HG02759 (cell line): Measurements from ENCODE around the gene MYLK2.
A peak's percentile ranks its signal among the peaks of the same experiment; 100 is the strongest.
"Not testable (repeated sequence)": the region's sequence is repeated elsewhere in the genome, so short reads cannot be mapped to it uniquely, and the experiment has no call there.

Experiments
- ATAC-seq: cut with Tn5 transposase; IDR thresholded peaks from one replicate; pipeline ENCODE4 v1.9.1; 2021; ENCODE audit warnings: mild to moderate bottlenecking, moderate library complexity; ENCODE audit not compliant: unreplicated experiment

The MYLK2 gene

GRCh38 chr20:31815408-31816188 is 3.6 kb upstream of the MYLK2 start:
- ATAC-seq = no peak

GRCh38 chr20:31816221-31816620 is 2.9 kb upstream of the MYLK2 start:
- ATAC-seq = no peak

DNA sequence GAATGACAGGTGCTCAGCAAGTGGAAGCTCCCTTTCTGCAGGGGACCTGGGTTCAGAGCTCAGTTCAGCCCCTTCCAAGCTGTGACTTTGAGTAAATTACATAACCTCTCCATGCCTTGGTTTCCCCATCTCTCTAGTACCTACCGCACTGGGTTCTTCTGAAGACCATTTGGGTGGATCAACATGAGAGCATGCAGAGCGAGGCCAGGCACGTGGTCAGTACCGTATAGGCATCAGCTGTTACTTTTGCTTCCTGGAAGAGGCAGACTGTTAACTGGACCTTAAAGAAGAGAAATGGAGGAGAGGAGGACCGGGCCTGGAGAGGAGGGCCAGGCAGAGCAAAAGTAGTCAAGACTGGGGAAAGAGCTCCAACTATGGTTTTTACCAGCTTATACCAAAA is 1.7 kb upstream of the MYLK2 start:
- ATAC-seq = no peak

GRCh38 chr20:31818376-31818908 is 714 bp upstream of the MYLK2 start:
- no peak for ATAC-seq

- ATAC-seq = no peak
Measured at GRCh38 chr20:31820228-31820627, 1.1 kb downstream of the MYLK2 start.

GRCh38 chr20:31821427-31821826 is 2.3 kb downstream of the MYLK2 start:
- ATAC-seq = no peak

GRCh38 chr20:31822421-31823330 is 3.5 kb downstream of the MYLK2 start:
- ATAC-seq = peak; percentile 76

GRCh38 chr20:31823360-31824124 is 4.4 kb downstream of the MYLK2 start:
- ATAC-seq = no peak

DNA sequence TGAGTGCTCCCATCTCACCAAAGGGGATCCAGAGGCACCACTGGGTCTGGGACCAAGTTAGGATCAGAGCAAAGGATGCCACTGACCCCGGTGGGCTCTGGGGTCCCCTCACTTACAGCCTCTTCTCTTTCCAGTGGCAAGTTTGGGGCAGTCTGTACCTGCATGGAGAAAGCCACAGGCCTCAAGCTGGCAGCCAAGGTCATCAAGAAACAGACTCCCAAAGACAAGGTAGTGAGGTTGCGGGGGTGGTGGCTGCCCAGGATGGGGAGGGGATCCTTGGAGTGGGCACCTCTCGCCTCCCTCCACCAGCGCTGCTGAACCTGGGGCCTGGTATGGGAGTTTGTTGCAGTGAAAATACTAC is 4.9 kb downstream of the MYLK2 start:
- no peak for ATAC-seq

- no peak for ATAC-seq
Measured at GRCh38 chr20:31824554-31825313, 5.6 kb downstream of the MYLK2 start.

- ATAC-seq = no peak
Measured at GRCh38 chr20:31826074-31826473, 6.9 kb downstream of the MYLK2 start.

DNA sequence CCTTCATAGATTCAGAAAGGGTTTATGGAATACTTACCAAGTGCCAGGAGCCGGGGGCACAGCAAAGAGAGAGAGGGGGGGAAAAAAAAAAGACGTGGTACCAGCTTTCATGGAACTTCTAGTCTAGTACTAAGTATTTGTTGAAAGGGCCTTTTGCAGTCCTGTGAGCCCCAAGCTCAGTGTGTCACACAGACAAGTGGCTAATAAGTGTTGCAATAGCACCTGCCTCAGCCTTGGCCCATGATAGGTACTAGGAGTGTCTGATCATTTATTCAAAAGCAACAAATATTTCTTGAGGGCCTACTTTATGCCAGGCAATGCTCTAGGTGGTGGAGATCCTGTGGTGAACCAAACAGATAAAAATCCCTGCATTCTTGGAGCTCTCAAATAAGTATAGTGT is 7.9 kb downstream of the MYLK2 start:
- ATAC-seq = no peak

DNA sequence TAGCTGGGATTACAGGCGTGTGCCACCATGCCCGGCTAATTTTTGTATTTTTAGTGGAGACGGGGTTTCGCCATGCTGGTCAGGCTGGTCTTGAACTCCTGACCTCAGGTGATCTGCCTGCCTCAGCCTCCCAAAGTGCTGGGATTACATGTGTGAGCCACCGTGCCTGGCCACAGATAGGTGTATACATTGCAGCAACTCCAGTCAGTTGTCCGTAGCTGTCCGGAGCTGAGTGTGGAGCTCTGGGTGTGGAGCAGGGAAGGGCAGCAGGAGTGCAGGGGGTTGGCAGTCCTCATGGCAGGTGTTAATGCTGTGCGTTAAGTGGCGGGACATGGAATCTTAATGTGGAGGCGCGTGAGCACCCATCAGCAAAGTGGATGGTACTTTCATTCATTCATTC is 8.9 kb downstream of the MYLK2 start:
- not testable (repeated sequence) for ATAC-seq

DNA sequence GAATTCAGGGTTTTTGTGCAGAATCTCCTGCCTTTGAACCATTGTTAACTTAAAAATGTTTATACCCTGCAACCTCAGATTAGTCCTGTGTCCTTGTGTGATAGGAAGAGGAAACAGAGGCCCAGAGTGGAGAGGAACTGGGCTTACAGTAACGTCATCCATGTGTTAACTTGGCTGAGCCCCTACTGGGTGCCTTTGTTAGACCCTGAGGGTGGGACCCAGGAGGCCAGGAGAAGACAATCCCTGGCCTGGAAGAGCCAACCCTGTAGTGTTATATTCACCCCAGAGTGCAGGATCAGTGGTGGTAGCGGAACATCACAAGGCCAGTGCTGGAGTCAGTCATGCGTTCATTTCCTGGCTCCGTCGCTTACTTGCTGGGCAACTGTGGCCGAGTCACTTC is 10.6 kb downstream of the MYLK2 start:
- no peak for ATAC-seq

DNA sequence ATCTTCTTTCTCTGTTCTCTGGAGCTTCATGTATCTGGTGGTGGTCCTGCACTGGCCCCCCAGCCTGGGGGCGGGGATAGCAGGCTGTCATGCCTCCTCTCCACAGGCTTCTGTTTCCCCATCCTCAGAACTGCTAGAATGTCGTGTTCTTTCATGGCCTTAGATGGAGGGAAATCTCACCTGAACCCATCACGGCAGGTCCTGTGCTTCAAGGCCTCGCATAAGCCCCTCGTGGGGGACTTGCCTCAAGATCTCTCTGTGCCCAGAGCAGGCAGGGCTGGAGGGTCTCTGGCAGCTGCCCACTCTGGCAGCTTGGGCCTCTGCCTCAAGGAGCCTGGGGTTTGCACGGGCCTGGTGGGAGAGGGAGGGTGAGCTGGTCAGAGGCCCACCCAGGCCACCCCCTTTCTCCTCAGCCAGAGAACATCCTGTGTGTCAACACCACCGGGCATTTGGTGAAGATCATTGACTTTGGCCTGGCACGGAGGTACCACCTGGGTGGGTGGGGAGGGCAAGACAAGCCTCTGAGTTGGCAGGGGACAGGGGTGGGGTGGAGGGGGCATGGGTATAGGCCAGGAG is 11.3 kb downstream of the MYLK2 start:
- ATAC-seq = no peak

DNA sequence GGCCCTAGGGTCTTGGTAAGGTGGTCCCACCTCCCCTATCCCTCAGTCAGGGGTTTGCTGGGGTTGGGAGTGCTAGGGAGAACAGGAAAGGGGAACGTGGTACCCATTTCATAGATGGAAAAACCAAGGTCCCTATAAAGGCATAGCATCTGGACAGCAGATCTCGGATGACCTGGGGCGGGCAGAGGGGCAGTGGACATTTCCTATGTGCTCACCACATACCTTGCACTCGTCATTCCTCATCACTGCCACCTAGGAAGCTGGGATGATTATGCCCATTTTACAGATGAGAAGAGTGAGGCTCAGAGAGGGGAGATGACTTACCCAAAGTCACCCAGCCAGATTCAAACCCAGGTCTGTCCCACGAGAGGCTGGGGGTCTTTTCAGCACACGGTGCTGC is 12.1 kb downstream of the MYLK2 start:
- ATAC-seq = no peak

DNA sequence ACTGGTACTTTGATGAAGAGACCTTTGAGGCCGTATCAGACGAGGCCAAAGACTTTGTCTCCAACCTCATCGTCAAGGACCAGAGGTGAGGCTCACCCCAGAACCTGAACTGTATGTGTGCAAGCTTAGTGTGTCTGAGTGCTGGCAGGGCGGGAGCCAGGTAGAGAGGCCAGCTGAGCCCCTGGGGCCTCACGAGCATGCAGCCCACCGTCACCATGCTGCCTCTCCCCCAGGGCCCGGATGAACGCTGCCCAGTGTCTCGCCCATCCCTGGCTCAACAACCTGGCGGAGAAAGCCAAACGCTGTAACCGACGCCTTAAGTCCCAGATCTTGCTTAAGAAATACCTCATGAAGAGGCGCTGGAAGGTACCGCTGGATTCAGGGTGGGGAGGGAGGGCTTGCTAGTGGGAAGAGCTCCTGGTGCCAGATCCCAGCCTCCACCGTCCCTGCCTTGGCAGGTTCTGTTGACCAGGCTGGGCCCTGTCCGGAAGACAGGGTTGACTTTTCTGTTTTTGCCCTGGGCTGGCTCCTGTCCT is 12.7 kb downstream of the MYLK2 start:
- ATAC-seq = no peak

- ATAC-seq = no peak
Measured at GRCh38 chr20:31833130-31833930, 14.2 kb downstream of the MYLK2 start.

DNA sequence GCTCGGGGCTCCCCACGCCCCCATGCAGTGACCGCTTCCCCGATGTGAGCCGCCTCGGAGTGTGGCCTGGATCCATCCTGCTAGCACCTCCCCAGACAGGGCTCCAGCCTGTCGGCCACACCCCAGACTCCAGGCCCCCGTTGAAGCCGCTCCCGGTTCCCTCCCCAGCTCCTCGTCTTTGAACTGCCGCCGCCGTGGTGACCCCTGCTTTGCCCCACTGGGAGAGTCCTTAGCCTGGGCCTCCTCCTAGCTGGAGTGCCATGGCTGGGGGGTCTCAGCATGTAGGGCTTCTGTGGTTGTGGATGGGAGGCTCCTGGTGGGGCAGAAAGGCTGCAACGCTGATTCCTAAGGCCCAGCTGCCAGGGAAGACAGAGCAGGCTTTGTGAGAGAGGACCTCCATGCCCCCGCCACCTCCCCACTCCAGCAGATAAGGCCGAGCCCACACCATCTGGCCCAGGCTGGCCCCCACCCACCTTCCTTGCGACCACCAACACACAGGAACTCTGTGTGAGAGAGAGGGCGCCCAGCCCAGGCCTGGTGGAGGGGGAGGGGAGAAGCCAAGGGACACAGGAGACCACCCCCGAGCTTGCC is 14.9 kb downstream of the MYLK2 start:
- no peak for ATAC-seq
